ENCODE data around the gene VTI1A. TPM values are rescaled to one million over a fixed set of nuclear protein-coding genes. Genes with fewer than 3 reads are reported as not detected.
"Not testable (repeated sequence)": the region's sequence is repeated elsewhere in the genome, so short reads cannot be mapped to it uniquely, and the experiment has no call there.

The VTI1A gene
- total and polyA plus RNA-seq, 8 donors = 7.3 to 20.2 (median 11.6) TPM

- no peak overlapping the region for H3K4me3 ChIP-seq
- 73 to 75% methylated on average over 10 of the region's 10 CpGs for WGBS, 2 donors
- intact Hi-C loops (cut with DNase I) = no loop called here
- H3K27me3 ChIP-seq = no peaks in the 10 kb centered on the region
- FAIRE-seq (no peak), ATAC-seq (no peak), DNase-seq (no peak)
- H3K4me1 ChIP-seq = no peaks in the 10 kb centered on the region
- no peak for TF ChIP-seq CTCF (IDR thresholded peaks at IDR 0.05)
- H3K36me3 ChIP-seq = no peaks in the 10 kb centered on the region
- no peak overlapping the region for H3K27ac ChIP-seq
- no peaks in the 10 kb centered on the region for H3K9me3 ChIP-seq
Measured at GRCh38 chr10:112858986-112859651, 412.1 kb downstream of the VTI1A start.

- ATAC-seq (no peak), DNase-seq (no peak), FAIRE-seq (no peak)
- H3K27ac ChIP-seq = no peak overlapping the region
- no peaks in the 10 kb centered on the region for H3K36me3 ChIP-seq
- no peaks in the 10 kb centered on the region for H3K27me3 ChIP-seq
- H3K4me1 ChIP-seq = no peaks in the 10 kb centered on the region
- H3K9me3 ChIP-seq = no peaks in the 10 kb centered on the region
- TF ChIP-seq CTCF (IDR thresholded peaks at IDR 0.05) = no peak
- intact Hi-C loops (cut with DNase I) = no loop called here
- no peak overlapping the region for H3K4me3 ChIP-seq
- WGBS, 2 donors = 87 to 91% methylated on average over 4 of the region's 4 CpGs
Measured at GRCh38 chr10:112859793-112860192, 412.8 kb downstream of the VTI1A start.

GRCh38 chr10:112863461-112863860 lies 416.4 kb downstream of the VTI1A start:
- intact Hi-C loops (cut with DNase I); H3K36me3 ChIP-seq; H3K27me3 ChIP-seq; DNase-seq; H3K27ac ChIP-seq; ATAC-seq; H3K4me1 ChIP-seq; H3K9me3 ChIP-seq; H3K4me3 ChIP-seq; FAIRE-seq: not testable (repeated sequence)
- 83 to 96% methylated on average over 2 of the region's 2 CpGs for WGBS, 2 donors

Small RNAs within 50 kb of the gene (microRNA-seq; reads per million reads assigned to microRNA genes)
- 0 reads per million in 2 donors for gene MIR4295

Other genes starting within 250 kb of the VTI1A start
- gene TECTB, start 163.8 kb upstream of the VTI1A start, total RNA-seq = not detected
- gene TECTB, start 163.8 kb upstream of the VTI1A start, polyA plus RNA-seq = not detected
- 1 to 10 TPM; 2.2 to 7.2 (median 3.7) TPM for gene ACSL5, start 73.1 kb upstream of the VTI1A start, total RNA-seq
- 1 to 10 TPM; 2.4 to 5.7 TPM for gene ACSL5, start 73.1 kb upstream of the VTI1A start, polyA plus RNA-seq
- gene ZDHHC6, start 301 bp upstream of the VTI1A start, total RNA-seq = 10 to 100 TPM in 4 of 6 donors, 1 to 10 TPM in 2; 8.0 to 18.8 (median 10.9) TPM
- 10 to 100 TPM; 19.2 to 39.2 TPM for gene ZDHHC6, start 301 bp upstream of the VTI1A start, polyA plus RNA-seq

Data from pancreas (tissue), 10 donors.